ENCODE data around the gene STAP2. TPM values are rescaled to one million over a fixed set of nuclear protein-coding genes. Genes with fewer than 3 reads are reported as not detected.

Gene STAP2
- total and polyA plus RNA-seq, 10 of the 15 experiments (the other 5 are each of a cell fraction or from before 2014, with no cell fraction given): 0.84 to 22.4 (median 15.2) TPM

DNA sequence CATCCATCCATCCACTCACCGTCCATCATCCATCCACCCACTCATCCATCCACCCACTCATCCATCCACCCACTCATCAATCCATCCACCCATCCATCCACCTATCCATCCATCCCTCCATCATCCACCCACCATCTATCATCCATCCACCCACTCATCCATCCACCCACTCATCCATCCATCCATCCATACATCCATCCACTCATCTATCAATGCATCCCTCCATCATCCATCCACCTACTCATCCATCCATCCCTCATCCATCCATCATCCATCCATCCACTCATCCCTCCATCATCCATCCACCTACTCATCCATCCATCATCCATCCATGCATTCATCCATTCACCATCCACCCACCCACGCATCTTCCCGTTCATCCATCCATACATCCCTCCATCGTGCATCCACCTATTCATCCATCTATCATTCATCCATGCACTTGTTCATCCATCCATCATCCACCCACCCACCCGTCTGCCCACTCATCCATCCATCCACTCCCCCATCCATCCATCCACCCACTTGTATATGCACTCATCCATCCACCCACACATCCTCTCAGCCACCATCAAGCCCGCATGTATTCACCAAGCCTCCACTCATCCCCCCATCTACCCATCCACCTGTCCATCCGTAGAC, 3.6 kb downstream of the STAP2 start:
- FAIRE-seq (no peak), ATAC-seq (no peak), DNase-seq (ENCODE audit: low read depth, low spot score) (no peak)
- CTCF ChIA-PET: no interaction called here
- Histone ChIP-seq H3K4me1 (ENCODE audit: control insufficient read depth, insufficient read depth, low read length) (peaks cover 5% of the 10 kb centered on the region), H3K4me3 (no peak overlapping the region), H4K20me1 (ENCODE audit: control insufficient read depth, insufficient read depth) (no peaks in the 10 kb centered on the region), H3K9me3 (replicated peaks; ENCODE audit: control insufficient read depth, insufficient read depth, low read length) (no peaks in the 10 kb centered on the region), H3K79me2 (ENCODE audit: control insufficient read depth, insufficient read depth, low read length) (no peaks in the 10 kb centered on the region), H3K4me2 (ENCODE audit: control insufficient read depth, insufficient read depth) (no peak overlapping the region), H3K36me3 (ENCODE audit: control insufficient read depth in 2 of 2, insufficient read depth in 2 of 2, low read length in 1 of 2) (no peaks in the 10 kb centered on the region), H3K27me3 (replicated peaks in 1 of 2; ENCODE audit: control insufficient read depth in 2 of 2, insufficient read depth in 2 of 2, low read length in 1 of 2) (no peaks in the 10 kb centered on the region), H3K27ac (ENCODE audit: control insufficient read depth, insufficient read depth) (no peak overlapping the region), H2AFZ (ENCODE audit: control insufficient read depth, low read depth, low read length) (no peak overlapping the region), H3K9ac (ENCODE audit: control insufficient read depth, insufficient read depth, low read length) (no peak overlapping the region)
- no peak for TF ChIP-seq RAD51 (IDR thresholded peaks at IDR 0.05)
- in situ Hi-C loops (cut with MboI): no loop called here
- RAD21 ChIA-PET (ENCODE audit: unreplicated experiment): no interaction called here
- SMC1A ChIA-PET (ENCODE audit: uncharacterized antibody, unreplicated experiment): no interaction called here
- intact Hi-C loops (cut with micrococcal nuclease; ENCODE audit: unreplicated experiment): no loop called here
- no TSS peak for BruUV-seq (replicated peaks)
- POLR2A ChIA-PET: no interaction called here
- WGBS (ENCODE audit: insufficient coverage, insufficient replicate concordance, low lambda C conversion rate, missing lambda C conversion rate): 83% methylated on average over 7 of the region's 7 CpGs

DNA sequence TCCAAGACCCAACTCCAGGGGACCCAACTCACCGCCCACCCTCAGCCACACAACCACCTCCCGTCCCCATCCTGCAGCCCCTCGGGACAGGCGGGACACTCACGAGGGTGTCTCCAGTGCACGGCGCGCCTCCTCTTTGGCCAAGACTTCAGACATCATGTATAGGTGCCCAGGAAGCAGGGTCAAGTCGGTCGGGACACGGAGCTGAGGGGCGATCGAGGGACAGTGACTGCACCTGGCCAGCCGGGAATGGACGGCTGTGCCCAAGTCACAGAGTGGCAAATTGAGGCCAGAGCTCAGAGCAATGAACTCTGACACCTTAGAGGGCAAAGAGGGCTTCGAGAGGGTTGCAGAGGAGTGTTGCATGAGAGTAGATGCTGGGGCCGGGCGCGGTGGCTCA, 8.8 kb downstream of the STAP2 start:
- WGBS (ENCODE audit: insufficient coverage, insufficient replicate concordance, low lambda C conversion rate, missing lambda C conversion rate): 93% methylated on average over 19 of the region's 19 CpGs
- TF ChIP-seq NR2C1 (IDR thresholded peaks at IDR 0.05) (no peak), KAT2A (conservative IDR thresholded peaks at IDR 0.05; ENCODE audit: control insufficient read depth, low read depth, low read length) (no peak), LARP7 (IDR thresholded peaks at IDR 0.05) (no peak), NFYA (IDR thresholded peaks at IDR 0.05; ENCODE audit: borderline replicate concordance, low read depth, low read length) (no peak)
- TF ChIP-seq, protein P1, sequence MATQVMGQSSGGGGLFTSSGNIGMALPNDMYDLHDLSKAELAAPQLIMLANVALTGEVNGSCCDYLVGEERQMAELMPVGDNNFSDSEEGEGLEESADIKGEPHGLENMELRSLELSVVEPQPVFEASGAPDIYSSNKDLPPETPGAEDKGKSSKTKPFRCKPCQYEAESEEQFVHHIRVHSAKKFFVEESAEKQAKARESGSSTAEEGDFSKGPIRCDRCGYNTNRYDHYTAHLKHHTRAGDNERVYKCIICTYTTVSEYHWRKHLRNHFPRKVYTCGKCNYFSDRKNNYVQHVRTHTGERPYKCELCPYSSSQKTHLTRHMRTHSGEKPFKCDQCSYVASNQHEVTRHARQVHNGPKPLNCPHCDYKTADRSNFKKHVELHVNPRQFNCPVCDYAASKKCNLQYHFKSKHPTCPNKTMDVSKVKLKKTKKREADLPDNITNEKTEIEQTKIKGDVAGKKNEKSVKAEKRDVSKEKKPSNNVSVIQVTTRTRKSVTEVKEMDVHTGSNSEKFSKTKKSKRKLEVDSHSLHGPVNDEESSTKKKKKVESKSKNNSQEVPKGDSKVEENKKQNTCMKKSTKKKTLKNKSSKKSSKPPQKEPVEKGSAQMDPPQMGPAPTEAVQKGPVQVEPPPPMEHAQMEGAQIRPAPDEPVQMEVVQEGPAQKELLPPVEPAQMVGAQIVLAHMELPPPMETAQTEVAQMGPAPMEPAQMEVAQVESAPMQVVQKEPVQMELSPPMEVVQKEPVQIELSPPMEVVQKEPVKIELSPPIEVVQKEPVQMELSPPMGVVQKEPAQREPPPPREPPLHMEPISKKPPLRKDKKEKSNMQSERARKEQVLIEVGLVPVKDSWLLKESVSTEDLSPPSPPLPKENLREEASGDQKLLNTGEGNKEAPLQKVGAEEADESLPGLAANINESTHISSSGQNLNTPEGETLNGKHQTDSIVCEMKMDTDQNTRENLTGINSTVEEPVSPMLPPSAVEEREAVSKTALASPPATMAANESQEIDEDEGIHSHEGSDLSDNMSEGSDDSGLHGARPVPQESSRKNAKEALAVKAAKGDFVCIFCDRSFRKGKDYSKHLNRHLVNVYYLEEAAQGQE (IDR thresholded peaks at IDR 0.05; ENCODE audit: low read depth, low read length): no peak
- TF ChIP-seq, protein P2, sequence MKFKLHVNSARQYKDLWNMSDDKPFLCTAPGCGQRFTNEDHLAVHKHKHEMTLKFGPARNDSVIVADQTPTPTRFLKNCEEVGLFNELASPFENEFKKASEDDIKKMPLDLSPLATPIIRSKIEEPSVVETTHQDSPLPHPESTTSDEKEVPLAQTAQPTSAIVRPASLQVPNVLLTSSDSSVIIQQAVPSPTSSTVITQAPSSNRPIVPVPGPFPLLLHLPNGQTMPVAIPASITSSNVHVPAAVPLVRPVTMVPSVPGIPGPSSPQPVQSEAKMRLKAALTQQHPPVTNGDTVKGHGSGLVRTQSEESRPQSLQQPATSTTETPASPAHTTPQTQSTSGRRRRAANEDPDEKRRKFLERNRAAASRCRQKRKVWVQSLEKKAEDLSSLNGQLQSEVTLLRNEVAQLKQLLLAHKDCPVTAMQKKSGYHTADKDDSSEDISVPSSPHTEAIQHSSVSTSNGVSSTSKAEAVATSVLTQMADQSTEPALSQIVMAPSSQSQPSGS (IDR thresholded peaks at IDR 0.05; ENCODE audit: low read length): no peak
- TF ChIP-seq, protein P3, sequence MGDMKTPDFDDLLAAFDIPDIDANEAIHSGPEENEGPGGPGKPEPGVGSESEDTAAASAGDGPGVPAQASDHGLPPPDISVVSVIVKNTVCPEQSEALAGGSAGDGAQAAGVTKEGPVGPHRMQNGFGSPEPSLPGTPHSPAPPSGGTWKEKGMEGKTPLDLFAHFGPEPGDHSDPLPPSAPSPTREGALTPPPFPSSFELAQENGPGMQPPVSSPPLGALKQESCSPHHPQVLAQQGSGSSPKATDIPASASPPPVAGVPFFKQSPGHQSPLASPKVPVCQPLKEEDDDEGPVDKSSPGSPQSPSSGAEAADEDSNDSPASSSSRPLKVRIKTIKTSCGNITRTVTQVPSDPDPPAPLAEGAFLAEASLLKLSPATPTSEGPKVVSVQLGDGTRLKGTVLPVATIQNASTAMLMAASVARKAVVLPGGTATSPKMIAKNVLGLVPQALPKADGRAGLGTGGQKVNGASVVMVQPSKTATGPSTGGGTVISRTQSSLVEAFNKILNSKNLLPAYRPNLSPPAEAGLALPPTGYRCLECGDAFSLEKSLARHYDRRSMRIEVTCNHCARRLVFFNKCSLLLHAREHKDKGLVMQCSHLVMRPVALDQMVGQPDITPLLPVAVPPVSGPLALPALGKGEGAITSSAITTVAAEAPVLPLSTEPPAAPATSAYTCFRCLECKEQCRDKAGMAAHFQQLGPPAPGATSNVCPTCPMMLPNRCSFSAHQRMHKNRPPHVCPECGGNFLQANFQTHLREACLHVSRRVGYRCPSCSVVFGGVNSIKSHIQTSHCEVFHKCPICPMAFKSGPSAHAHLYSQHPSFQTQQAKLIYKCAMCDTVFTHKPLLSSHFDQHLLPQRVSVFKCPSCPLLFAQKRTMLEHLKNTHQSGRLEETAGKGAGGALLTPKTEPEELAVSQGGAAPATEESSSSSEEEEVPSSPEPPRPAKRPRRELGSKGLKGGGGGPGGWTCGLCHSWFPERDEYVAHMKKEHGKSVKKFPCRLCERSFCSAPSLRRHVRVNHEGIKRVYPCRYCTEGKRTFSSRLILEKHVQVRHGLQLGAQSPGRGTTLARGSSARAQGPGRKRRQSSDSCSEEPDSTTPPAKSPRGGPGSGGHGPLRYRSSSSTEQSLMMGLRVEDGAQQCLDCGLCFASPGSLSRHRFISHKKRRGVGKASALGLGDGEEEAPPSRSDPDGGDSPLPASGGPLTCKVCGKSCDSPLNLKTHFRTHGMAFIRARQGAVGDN (IDR thresholded peaks at IDR 0.05): no peak

More for the DNA sequence above, 8.8 kb downstream of the STAP2 start:
- H3K4me2 ChIP-seq (ENCODE audit: control insufficient read depth, insufficient read depth): no peak overlapping the region
- no peaks in the 10 kb centered on the region for H3K36me3 ChIP-seq (ENCODE audit: control insufficient read depth in 2 of 2, insufficient read depth in 2 of 2, low read length in 1 of 2)
- H3K9me3 ChIP-seq (replicated peaks; ENCODE audit: control insufficient read depth, insufficient read depth, low read length): no peaks in the 10 kb centered on the region; the same call in 2 of the 3 replicates
- H3K27ac ChIP-seq (ENCODE audit: control insufficient read depth, insufficient read depth): no peak overlapping the region
- no peaks in the 10 kb centered on the region for H4K20me1 ChIP-seq (ENCODE audit: control insufficient read depth, insufficient read depth)
- DNase-seq (ENCODE audit: low read depth, low spot score): no peak
- ChIA-PET SMC1A (ENCODE audit: uncharacterized antibody, unreplicated experiment) (no interaction called here), RAD21 (ENCODE audit: unreplicated experiment) (no interaction called here), CTCF (no interaction called here), POLR2A (no interaction called here)
- no peak overlapping the region for H2AFZ ChIP-seq (ENCODE audit: control insufficient read depth, low read depth, low read length)
- no peak for ATAC-seq
- no TSS peak for BruUV-seq (replicated peaks)
- no peak overlapping the region for H3K9ac ChIP-seq (ENCODE audit: control insufficient read depth, insufficient read depth, low read length)
- H3K79me2 ChIP-seq (ENCODE audit: control insufficient read depth, insufficient read depth, low read length): no peaks in the 10 kb centered on the region; the same call in 1 of the 2 replicates
- H3K4me3 ChIP-seq: no peak overlapping the region
- intact Hi-C loops (cut with micrococcal nuclease; ENCODE audit: unreplicated experiment) (no loop called here), in situ Hi-C loops (cut with MboI) (no loop called here)
- H3K27me3 ChIP-seq (replicated peaks in 1 of 2; ENCODE audit: control insufficient read depth in 2 of 2, insufficient read depth in 2 of 2, low read length in 1 of 2): no peaks in the 10 kb centered on the region
- FAIRE-seq: no peak
- peaks cover 8% of the 10 kb centered on the region; the same call in 1 of the 2 replicates for H3K4me1 ChIP-seq (ENCODE audit: control insufficient read depth, insufficient read depth, low read length)

All from GM12878 (cell line).